ENCODE measurements around the gene LINGO4. TPM values are rescaled to one million over a fixed set of nuclear protein-coding genes. Genes with fewer than 3 reads are reported as not detected.

LINGO4 gene
- total RNA-seq, 6 experiments from 2014 or later: not detected

GRCh38 chr1:151823175-151823574 is 18.0 kb upstream of the LINGO4 start:
- Mint-ChIP-seq H3K4me3 (no peak overlapping the region), H3K27ac (no peak overlapping the region)
- TF ChIP-seq CTCF (IDR thresholded peaks at IDR 0.05): no peak

GRCh38 chr1:151822404-151822803 is 17.2 kb upstream of the LINGO4 start:
- Mint-ChIP-seq H3K4me1 (ENCODE audit: low read depth) (no peaks in the 10 kb centered on the region; the same call in 1 of the 2 replicates), H3K9me3 (no peaks in the 10 kb centered on the region), H3K4me3 (no peak overlapping the region), H3K27ac (no peak overlapping the region), H3K27me3 (ENCODE audit: insufficient read depth) (peaks cover 64% of the 10 kb centered on the region), H3K36me3 (ENCODE audit: low read depth) (no peaks in the 10 kb centered on the region)
- no peak for DNase-seq
- TF ChIP-seq CTCF (IDR thresholded peaks at IDR 0.05): no peak

More at GRCh38 chr1:151823175-151823574, 18.0 kb upstream of the LINGO4 start:
- no peaks in the 10 kb centered on the region for H3K9me3 Mint-ChIP-seq
- no peak for DNase-seq
- no peaks in the 10 kb centered on the region; the same call in 1 of the 2 replicates for H3K4me1 Mint-ChIP-seq (ENCODE audit: low read depth)
- no peaks in the 10 kb centered on the region for H3K36me3 Mint-ChIP-seq (ENCODE audit: low read depth)
- H3K27me3 Mint-ChIP-seq (ENCODE audit: insufficient read depth): peaks cover 60% of the 10 kb centered on the region

GRCh38 chr1:151820940-151821339 is 15.7 kb upstream of the LINGO4 start:
- H3K36me3 Mint-ChIP-seq (ENCODE audit: low read depth): no peaks in the 10 kb centered on the region
- DNase-seq: no peak
- peaks cover 72% of the 10 kb centered on the region for H3K27me3 Mint-ChIP-seq (ENCODE audit: insufficient read depth)
- no peaks in the 10 kb centered on the region for H3K9me3 Mint-ChIP-seq
- no peak overlapping the region for H3K27ac Mint-ChIP-seq
- no peak overlapping the region for H3K4me3 Mint-ChIP-seq
- no peak for TF ChIP-seq CTCF (IDR thresholded peaks at IDR 0.05)
- H3K4me1 Mint-ChIP-seq (ENCODE audit: low read depth): no peaks in the 10 kb centered on the region; the same call in 1 of the 2 replicates

- H3K27ac Mint-ChIP-seq: no peak overlapping the region
- H3K9me3 Mint-ChIP-seq: no peaks in the 10 kb centered on the region
- DNase-seq: no peak
- TF ChIP-seq CTCF (IDR thresholded peaks at IDR 0.05): no peak
- peaks cover 71% of the 10 kb centered on the region for H3K27me3 Mint-ChIP-seq (ENCODE audit: insufficient read depth)
- no peaks in the 10 kb centered on the region for H3K36me3 Mint-ChIP-seq (ENCODE audit: low read depth)
- no peaks in the 10 kb centered on the region; the same call in 1 of the 2 replicates for H3K4me1 Mint-ChIP-seq (ENCODE audit: low read depth)
- no peak overlapping the region for H3K4me3 Mint-ChIP-seq
Measured at GRCh38 chr1:151819976-151820623, 14.9 kb upstream of the LINGO4 start.

- Mint-ChIP-seq H3K36me3 (ENCODE audit: low read depth) (no peaks in the 10 kb centered on the region), H3K27ac (no peak overlapping the region), H3K9me3 (no peaks in the 10 kb centered on the region), H3K4me1 (ENCODE audit: low read depth) (no peaks in the 10 kb centered on the region; the same call in 1 of the 2 replicates), H3K4me3 (no peak overlapping the region), H3K27me3 (ENCODE audit: insufficient read depth) (peaks cover 67% of the 10 kb centered on the region)
- DNase-seq: no peak
- no peak for TF ChIP-seq CTCF (IDR thresholded peaks at IDR 0.05)
Measured at GRCh38 chr1:151819227-151819835, 14.1 kb upstream of the LINGO4 start.

Measured in HFFc6 (cell line).